SW480 (cell line): ENCODE data around the gene CAMTA1.

Experiments used
- DNase-seq: peaks from one replicate; pipeline ENCODE4 v3.0.0-alpha.2; 2016; ENCODE audit warnings: low spot score

Gene CAMTA1

DNA sequence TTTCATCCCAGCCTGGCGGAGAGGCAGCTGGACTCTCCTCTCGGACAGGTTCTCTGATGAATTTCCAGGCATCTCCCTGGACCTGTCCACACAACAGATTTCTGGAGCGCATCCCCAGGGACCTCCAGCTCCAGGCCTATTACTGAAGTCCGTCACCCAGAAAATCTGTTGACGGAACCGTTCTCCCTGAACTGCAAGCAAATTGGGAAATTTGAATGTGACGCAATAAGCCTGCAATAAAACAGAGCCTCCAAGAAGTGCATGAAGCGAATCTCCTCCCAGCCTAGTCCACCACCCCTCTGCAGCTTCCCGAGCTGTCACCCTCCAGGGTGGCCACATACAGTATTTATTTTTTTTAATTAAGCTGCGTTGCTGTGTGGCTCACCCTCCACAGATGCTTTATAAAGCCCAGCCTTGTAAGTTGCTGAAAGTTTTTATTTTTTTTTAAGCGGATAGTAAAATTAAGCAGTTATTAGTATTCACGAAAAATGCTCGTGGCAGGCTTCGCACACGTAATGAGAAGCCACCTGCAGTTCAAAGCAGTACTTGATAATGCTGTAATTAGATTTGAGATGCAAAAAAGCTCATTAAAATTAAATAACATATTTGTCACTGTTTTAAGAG is 173.3 kb downstream of the CAMTA1 start:
- DNase-seq: no peak

DNA sequence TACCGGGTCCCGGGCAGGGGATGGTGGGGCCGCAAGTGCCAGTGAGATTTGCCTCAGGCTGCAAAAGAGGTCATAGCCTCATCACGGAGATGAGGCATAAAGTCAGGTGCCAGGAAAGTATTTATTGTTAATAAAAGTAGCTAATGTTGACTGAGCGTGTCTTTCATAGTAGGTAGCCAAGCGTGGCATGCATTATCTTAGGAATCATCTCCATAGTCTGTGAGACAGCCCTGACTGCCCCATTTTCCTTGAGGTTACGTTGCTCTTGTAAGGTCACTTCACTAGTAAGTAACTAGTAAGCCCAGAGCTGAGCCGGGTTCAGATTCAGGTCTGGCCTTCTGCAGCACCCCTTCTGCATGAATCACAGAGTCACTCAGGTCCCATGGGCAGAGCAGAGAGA is 174.2 kb downstream of the CAMTA1 start:
- DNase-seq: no peak

- DNase-seq: no peak
Measured at GRCh38 chr1:6960291-6960811, 175.1 kb downstream of the CAMTA1 start.

- DNase-seq: no peak
Measured at GRCh38 chr1:6960860-6961259, 175.6 kb downstream of the CAMTA1 start.

DNA sequence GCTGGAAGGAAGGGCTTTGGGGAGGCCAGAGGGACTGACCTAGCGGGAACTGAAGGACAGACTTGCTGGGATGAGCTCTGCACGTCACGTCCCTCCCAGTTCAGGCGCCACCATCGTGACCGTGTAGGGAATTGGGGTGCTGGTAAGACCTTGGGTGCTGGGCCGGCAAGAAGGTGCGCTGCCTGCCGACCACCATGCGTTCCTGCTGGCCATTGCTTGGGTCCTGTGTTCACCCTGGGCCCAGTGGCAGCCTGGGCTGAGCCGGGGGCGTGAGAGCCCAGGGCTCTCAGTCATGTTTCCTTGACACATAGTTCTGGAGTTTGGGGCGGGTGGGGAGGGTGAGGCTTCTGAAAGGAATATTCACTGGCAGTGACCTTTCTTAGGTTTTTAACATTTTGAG is 176.0 kb downstream of the CAMTA1 start:
- DNase-seq: no peak

DNA sequence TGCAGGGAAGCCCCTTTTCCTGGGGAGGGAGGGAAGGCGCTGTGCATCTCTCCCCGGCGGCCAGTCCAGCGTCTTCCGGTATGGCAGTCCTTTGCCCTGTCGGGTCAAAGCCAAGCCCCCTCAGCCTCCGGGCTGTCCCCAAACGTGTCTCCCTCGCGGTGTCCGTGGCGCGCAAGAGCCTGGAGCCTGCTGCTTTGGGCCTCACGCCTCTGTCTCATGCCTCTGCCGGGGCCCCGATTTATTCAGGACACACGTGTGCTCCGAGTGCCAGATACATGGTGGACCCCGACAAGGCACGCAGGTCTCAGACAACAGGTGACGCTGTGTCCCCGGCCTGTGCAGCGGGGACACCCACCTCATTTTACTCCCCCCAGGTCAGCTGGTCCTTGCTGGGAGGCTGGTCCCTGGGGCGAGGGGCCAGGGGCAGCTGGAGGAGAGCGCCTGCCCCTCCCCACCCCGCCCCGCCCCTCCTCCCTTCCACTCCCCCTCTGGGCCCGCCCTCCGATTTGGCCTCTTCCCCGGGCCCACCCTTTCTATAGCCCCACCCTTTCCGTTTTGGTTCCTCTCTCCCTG is 176.7 kb downstream of the CAMTA1 start:
- no peak for DNase-seq

DNA sequence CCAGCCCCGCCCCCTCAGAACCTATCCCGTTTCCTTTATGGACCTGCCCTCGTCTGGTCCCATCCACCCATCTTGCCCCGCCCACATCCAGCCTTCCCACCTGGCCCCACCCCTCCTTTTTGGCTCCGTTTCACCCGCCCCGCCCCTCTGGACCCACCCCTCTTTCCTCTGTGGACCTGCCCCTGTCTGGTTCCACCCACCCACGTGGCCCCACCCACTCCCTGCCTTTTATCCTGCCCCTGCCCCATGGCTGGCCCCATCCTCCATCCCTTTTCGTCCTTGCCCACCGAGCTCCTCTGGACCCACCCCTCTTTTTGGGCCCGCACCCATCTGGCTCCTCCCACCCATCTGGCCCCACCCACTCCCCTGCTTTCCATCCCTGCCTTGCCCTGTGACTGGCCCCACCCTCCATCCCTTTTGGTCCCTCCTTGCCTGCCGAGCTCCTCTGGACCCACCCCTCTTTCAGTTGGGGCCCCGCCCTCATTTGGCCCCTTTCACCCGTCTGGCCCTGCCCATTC is 177.3 kb downstream of the CAMTA1 start:
- DNase-seq: peak; percentile 85

- DNase-seq: peak; percentile 88
Measured at GRCh38 chr1:6962996-6963911, 178.0 kb downstream of the CAMTA1 start.

GRCh38 chr1:6963912-6964307 is 178.7 kb downstream of the CAMTA1 start:
- DNase-seq: no peak

DNA sequence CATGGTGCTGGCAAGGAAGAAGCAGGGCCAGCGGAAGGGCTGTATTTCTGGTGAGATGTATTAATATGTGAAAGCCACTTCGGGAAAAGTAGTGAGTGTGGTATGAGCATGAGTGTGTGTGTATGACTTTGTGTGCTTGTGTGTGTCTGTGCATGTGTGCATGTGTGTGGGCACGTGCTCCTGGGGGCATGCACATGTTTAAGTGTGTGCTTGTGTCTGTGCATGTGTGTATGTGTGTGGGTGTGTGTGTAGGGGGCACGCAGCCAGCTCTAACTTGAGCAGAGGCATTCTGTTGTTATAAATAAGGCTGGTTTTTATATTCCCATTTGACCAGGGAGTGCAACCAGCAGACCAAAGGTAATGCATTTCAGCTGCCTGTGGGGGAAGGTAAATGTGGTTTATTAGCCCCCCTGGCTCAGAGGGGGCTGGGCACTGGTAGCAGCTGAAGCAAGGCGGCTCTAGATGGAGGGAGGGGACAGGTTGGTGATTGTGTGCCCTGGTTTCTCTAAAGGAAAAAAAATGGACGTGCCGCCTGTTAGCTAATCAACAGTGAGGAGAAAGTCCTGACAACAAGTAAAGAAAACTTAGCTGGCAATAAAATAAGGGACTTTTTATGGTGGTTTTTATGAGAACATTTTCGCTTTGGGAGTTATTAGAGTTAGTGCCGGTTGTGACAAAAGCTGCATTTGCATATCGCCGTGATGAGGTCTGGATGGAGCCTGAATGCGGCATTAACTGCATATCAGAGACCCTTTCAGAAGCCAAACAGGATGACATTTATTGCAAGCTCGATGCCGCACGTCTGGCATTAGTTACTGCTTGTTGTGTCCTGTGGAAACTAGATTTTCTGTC is 180.1 kb downstream of the CAMTA1 start:
- DNase-seq: no peak

GRCh38 chr1:6965935-6966241 is 180.6 kb downstream of the CAMTA1 start:
- no peak for DNase-seq

DNA sequence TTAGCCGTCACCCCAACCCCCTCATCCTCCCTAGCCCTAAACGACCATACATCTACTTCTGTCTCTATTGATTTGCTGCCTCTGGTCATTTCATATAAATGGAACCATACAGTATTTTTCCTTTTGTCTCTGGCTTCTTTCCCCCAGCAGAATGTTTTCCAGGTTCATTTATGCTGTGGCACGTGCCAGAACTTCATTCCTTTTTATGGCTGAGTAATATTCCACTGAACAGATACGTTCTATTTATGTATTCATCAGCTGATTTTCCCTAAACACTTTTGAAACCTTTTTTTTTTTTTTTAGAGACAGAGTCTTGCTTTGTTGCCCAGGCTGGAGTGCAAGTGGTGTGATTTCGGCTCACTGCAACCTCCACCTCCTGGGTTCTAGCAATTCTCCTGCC is 181.1 kb downstream of the CAMTA1 start:
- no peak for DNase-seq

DNA sequence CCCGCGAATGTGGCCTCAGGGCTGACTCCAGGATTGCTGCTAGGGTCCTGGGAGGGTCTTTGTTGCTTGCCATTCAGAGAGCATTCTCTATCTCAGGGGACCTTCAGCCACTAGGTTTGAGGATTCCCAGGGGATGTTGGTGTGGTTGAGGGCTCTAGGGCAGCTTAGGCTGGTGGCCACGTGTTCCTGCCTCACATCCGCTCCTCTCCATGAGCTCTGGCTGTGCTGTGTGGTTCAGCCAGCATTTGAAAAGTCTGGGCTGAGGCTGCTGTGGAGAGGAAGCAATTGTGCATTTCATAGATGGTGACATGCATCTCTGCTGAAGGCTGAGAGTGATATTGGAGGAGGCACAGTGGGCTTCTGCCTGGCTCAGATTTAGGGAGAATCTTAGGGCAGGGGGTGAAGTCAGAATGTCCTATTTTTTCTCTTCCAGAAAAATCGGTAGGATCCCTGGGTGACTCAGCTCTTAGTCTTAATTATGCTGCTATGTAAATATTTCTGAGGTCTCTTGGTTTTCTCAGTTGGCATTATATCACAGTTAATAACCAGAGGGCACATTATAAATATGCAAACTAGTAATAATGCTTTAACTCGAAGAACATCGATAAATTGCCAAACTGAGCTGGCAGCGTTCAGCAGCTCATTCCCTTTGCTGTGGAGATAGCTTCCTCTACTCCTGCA is 182.3 kb downstream of the CAMTA1 start:
- no peak for DNase-seq

DNA sequence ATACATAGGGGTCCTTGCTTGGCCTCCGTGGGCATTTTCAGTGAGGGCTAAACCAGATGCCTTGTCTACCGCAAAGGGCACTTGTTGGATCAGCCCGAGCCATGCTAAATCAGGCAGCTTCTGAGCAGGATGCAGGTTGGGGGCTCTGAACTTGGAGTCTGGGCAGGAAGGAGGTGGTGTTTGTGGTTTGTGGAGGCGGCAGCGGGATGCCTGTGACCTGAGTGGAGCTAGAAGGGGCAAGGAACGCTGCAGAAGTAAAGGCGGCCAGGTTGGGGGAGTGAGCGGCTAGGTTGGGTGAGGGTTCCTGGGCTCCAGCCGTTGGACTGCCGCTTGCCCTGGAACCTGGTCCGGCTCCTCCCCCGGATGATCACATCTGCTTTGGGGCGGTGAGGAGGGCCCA is 183.9 kb downstream of the CAMTA1 start:
- peak; percentile 72 for DNase-seq

GRCh38 chr1:6969762-6970161 is 184.5 kb downstream of the CAMTA1 start:
- DNase-seq: no peak

DNA sequence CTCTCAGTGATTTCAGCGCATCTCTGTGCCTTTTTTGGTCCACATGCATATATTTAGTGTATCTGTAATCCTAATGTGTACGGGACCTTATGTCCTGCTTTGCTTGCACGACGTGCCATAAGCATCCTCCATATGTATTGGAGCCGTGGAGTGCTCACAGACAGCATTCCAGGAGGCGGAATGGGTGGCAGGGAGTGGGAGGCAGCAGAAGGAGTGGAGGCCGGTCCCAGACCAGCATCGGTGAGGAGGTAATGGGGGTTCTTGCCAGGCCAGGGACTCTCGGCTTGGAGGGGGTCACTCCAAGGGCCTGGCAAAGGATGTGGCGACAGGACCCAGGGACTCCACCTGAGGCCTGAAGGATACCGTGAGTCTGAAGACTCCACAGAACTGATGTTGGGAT is 185.0 kb downstream of the CAMTA1 start:
- DNase-seq: no peak

- DNase-seq: no peak
Measured at GRCh38 chr1:6971048-6971447, 185.8 kb downstream of the CAMTA1 start.

DNA sequence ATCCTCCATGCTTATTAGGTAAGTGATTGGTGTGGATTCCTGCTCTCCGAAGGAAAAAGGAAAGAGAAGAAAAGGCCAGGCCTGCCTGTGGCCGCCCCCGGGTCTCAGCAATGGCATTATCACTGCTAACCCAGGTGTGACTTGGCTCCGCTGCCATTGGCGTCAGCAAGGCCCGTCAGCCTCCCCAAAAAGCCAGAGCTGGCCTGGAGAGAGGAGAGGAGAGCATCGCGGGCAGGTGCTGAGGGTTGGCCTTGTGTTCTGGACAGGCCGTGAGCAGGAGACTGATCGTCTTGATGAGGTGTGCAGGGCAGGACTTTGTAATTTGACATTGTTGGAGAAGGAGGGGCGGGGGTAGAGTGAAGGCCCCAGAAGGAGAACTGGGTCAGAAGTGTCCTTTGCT is 186.4 kb downstream of the CAMTA1 start:
- DNase-seq: no peak

DNA sequence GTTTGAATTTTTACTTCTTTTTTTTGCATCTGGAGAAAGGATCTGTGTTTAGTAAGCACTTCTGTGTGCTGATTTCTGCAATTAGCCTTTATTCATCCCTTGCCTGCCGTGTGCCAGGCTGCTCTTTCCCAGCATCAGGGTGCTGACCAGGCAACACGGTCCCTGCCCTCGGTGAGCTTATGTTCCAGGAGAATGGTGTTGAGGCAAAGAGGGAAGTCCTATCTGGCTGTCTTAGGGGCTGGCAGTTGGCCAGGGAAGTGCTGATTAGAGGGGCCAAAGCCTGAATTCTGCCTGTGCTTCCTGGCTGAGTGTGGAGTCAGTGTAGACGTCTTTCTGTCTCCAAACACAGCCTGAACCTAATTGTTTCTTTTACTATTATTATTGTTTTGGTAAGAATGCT is 187.1 kb downstream of the CAMTA1 start:
- no peak for DNase-seq

GRCh38 chr1:6975331-6976043 is 190.2 kb downstream of the CAMTA1 start:
- DNase-seq: no peak

- DNase-seq: no peak
Measured at GRCh38 chr1:6976044-6976375, 190.8 kb downstream of the CAMTA1 start.
